ENCODE results near the gene CELF4. TPM values are rescaled to one million over a fixed set of nuclear protein-coding genes. Genes with fewer than 3 reads are reported as not detected.

The CELF4 gene
- total and polyA plus RNA-seq, 2 donors (not counting 1 experiment from before 2014, with no cell fraction given): 0.17 TPM; not detected in 1

DNA sequence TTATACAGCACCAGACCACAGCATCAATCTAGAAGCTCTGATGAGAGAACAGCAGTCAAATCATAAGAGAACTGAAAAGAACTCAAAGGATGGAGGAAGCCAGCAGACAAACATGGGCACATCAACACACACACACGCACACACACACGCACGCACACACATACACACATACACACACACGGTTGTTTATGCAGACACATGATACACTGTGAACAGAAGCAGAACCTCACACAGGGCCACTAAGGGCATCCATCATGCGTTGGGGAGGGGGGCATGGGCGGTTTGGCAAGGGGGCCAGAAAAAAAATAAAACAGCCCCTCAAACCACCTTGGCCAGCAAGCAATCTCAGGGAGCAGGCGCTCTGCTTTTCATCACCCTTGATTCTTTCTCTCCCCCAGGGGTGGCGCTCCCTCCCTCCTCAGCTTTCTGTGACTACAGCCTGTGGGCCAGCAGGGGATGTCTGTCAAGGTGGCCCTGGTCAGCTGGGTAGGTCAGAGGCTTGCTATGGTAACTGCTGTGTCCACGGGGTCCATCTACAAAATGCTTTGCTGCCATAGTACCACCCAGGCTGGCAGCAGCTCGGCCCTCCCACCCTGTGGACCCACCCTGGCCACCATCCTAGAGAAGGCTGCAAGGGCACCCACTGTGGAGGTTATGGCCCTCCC, 318.0 kb downstream of the CELF4 start:
- no peak overlapping the region for H3K4me2 ChIP-seq (ENCODE audit: extremely low read depth, insufficient read depth, low read length)
- H3K4me1 ChIP-seq (ENCODE audit: control insufficient read depth, extremely low read depth, insufficient read depth, low read length): no peaks in the 10 kb centered on the region
- H4K20me1 ChIP-seq (ENCODE audit: control insufficient read depth, extremely low read depth, insufficient read depth, low read length): no peaks in the 10 kb centered on the region
- DNase-seq (ENCODE audit: low read depth in 2 of 2): no peak
- no peaks in the 10 kb centered on the region for H3K79me2 ChIP-seq (ENCODE audit: control insufficient read depth, insufficient read depth, low read length)
- no peak overlapping the region for H3K4me3 ChIP-seq (replicated peaks in 1 of 4; ENCODE audit: control extremely low read depth in 1 of 4, insufficient read depth in 1 of 4, low read depth in 3 of 4, low read length in 4 of 4)
- no peak overlapping the region for H3K27ac ChIP-seq (ENCODE audit: insufficient read depth, low read length)
- no peak overlapping the region for H2AFZ ChIP-seq (ENCODE audit: low read length)
- H3K36me3 ChIP-seq (ENCODE audit: control insufficient read depth, insufficient read depth, low read length): no peaks in the 10 kb centered on the region
- no peaks in the 10 kb centered on the region for H3K9me3 ChIP-seq (ENCODE audit: control insufficient read depth, insufficient read depth, low read depth, low read length)
- no peak overlapping the region for H3K9ac ChIP-seq (ENCODE audit: insufficient read depth, low read length)
- TF ChIP-seq, protein P1, sequence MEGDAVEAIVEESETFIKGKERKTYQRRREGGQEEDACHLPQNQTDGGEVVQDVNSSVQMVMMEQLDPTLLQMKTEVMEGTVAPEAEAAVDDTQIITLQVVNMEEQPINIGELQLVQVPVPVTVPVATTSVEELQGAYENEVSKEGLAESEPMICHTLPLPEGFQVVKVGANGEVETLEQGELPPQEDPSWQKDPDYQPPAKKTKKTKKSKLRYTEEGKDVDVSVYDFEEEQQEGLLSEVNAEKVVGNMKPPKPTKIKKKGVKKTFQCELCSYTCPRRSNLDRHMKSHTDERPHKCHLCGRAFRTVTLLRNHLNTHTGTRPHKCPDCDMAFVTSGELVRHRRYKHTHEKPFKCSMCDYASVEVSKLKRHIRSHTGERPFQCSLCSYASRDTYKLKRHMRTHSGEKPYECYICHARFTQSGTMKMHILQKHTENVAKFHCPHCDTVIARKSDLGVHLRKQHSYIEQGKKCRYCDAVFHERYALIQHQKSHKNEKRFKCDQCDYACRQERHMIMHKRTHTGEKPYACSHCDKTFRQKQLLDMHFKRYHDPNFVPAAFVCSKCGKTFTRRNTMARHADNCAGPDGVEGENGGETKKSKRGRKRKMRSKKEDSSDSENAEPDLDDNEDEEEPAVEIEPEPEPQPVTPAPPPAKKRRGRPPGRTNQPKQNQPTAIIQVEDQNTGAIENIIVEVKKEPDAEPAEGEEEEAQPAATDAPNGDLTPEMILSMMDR (conservative IDR thresholded peaks at IDR 0.05 in 1 of 2, IDR thresholded peaks at IDR 0.05 in 1 of 2; ENCODE audit: low read depth in 1 of 2, low read length in 2 of 2): no peak
- no peak for TF ChIP-seq EZH2 (IDR thresholded peaks at IDR 0.05; ENCODE audit: low read length, missing control alignments)
- H3K27me3 ChIP-seq (ENCODE audit: control insufficient read depth, insufficient read depth, low read length): peaks cover 8% of the 10 kb centered on the region

DNA sequence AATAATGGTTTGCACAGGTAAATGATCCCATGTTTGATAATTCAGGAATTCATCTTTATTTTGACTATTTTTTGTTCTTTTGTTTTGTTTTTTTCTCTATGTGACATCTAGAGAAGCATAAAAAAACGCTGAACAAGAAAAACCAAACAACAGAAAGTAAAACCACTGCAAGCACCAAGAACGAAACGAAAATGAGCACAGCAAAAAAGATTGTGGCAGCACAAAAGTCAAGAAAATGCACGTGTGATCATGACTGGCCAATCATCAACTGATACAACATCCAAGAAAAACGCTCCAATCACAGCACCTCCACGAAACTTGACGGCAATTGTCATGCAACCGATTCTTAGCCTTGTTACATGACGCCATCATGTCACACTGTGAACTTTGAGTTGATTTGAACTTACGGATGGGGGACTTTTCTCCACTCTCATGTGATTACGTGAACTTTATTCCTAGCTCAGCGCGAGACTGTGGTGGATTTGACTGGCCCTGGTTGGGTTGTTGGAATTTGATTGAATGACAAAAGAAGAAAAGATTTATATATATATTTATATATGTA, 318.7 kb downstream of the CELF4 start:
- no peak overlapping the region for H2AFZ ChIP-seq (ENCODE audit: low read length)
- DNase-seq (ENCODE audit: low read depth in 2 of 2): no peak
- H3K79me2 ChIP-seq (ENCODE audit: control insufficient read depth, insufficient read depth, low read length): no peaks in the 10 kb centered on the region
- H3K9ac ChIP-seq (ENCODE audit: insufficient read depth, low read length): no peak overlapping the region
- no peaks in the 10 kb centered on the region for H3K9me3 ChIP-seq (ENCODE audit: control insufficient read depth, insufficient read depth, low read depth, low read length)
- H4K20me1 ChIP-seq (ENCODE audit: control insufficient read depth, extremely low read depth, insufficient read depth, low read length): no peaks in the 10 kb centered on the region
- no peak overlapping the region for H3K4me3 ChIP-seq (replicated peaks in 1 of 4; ENCODE audit: control extremely low read depth in 1 of 4, insufficient read depth in 1 of 4, low read depth in 3 of 4, low read length in 4 of 4)
- H3K36me3 ChIP-seq (ENCODE audit: control insufficient read depth, insufficient read depth, low read length): no peaks in the 10 kb centered on the region
- peaks cover 9% of the 10 kb centered on the region for H3K27me3 ChIP-seq (ENCODE audit: control insufficient read depth, insufficient read depth, low read length)
- H3K27ac ChIP-seq (ENCODE audit: insufficient read depth, low read length): no peak overlapping the region
- no peaks in the 10 kb centered on the region for H3K4me1 ChIP-seq (ENCODE audit: control insufficient read depth, extremely low read depth, insufficient read depth, low read length)
- TF ChIP-seq, protein P1 (conservative IDR thresholded peaks at IDR 0.05 in 1 of 2, IDR thresholded peaks at IDR 0.05 in 1 of 2; ENCODE audit: low read depth in 1 of 2, low read length in 2 of 2): no peak
- no peak overlapping the region for H3K4me2 ChIP-seq (ENCODE audit: extremely low read depth, insufficient read depth, low read length)

DNA sequence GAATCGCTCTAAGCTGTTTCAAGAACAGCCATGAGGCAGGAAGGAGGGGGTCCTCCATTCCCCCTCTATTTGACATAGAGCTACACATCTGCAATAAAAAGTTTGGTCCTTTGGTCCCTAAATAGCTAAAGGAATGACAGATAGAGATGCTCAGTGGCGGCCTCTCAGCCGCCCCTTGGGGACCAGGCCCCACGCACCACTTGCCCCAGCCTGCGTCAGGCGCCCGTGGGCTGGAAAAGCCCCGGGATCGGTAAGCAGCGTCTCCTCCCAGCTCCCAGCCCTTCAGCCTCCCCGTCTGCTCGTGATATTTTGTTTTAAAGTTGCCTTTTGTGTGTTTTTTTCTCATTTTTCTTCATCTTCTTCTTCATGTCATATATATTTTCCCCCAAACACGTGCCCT, 321.0 kb downstream of the CELF4 start:
- no peaks in the 10 kb centered on the region for H3K79me2 ChIP-seq (ENCODE audit: control insufficient read depth, insufficient read depth, low read length)
- peaks cover 9% of the 10 kb centered on the region for H3K27me3 ChIP-seq (ENCODE audit: control insufficient read depth, insufficient read depth, low read length)
- no peak overlapping the region for H3K4me2 ChIP-seq (ENCODE audit: extremely low read depth, insufficient read depth, low read length)
- no peaks in the 10 kb centered on the region for H3K36me3 ChIP-seq (ENCODE audit: control insufficient read depth, insufficient read depth, low read length)
- no peaks in the 10 kb centered on the region for H3K4me1 ChIP-seq (ENCODE audit: control insufficient read depth, extremely low read depth, insufficient read depth, low read length)
- no peak overlapping the region for H3K4me3 ChIP-seq (replicated peaks in 1 of 4; ENCODE audit: control extremely low read depth in 1 of 4, insufficient read depth in 1 of 4, low read depth in 3 of 4, low read length in 4 of 4)
- no peak overlapping the region for H3K27ac ChIP-seq (ENCODE audit: insufficient read depth, low read length)
- DNase-seq (ENCODE audit: low read depth in 2 of 2): no peak
- no peaks in the 10 kb centered on the region for H4K20me1 ChIP-seq (ENCODE audit: control insufficient read depth, extremely low read depth, insufficient read depth, low read length)
- no peak overlapping the region for H3K9ac ChIP-seq (ENCODE audit: insufficient read depth, low read length)
- TF ChIP-seq EZH2 (IDR thresholded peaks at IDR 0.05; ENCODE audit: low read length, missing control alignments): no peak
- TF ChIP-seq, protein P1 (conservative IDR thresholded peaks at IDR 0.05 in 1 of 2, IDR thresholded peaks at IDR 0.05 in 1 of 2; ENCODE audit: low read depth in 1 of 2, low read length in 2 of 2): no peak
- H3K9me3 ChIP-seq (ENCODE audit: control insufficient read depth, insufficient read depth, low read depth, low read length): no peaks in the 10 kb centered on the region
- no peak overlapping the region for H2AFZ ChIP-seq (ENCODE audit: low read length)
